ENCODE results near the gene DISP3.

The DISP3 gene

GRCh38 chr1:11448373-11449099 lies 30.4 kb upstream of the DISP3 start:
- Histone ChIP-seq H3K27me3 (ENCODE audit: low read depth) (peaks cover 31% of the 10 kb centered on the region), H3K4me3 (no peak overlapping the region), H3K4me1 (no peaks in the 10 kb centered on the region), H3K36me3 (replicated peaks) (no peaks in the 10 kb centered on the region), H3K9me3 (no peaks in the 10 kb centered on the region)
- in situ Hi-C loops (cut with MboI; ENCODE audit: low sequenced_read_pairs), result no loop called here
- DNase-seq (ENCODE audit: low spot score in 2 of 2), result no peak

DNA sequence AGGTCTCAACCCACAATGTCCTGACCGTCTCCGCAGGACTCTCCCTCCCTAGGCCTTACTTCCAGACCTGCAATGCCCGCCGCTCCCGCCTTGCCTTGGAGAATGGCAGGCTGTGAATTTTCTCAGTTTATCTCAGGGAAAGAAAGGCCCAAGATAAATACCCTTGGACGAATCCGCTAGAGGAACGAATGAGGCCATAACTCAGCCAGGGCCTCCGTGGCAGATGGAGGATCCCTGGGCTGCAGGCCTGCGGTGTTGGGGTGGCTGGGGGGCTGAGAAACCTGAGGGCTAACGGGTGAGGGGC lies 29.9 kb upstream of the DISP3 start:
- no peaks in the 10 kb centered on the region for H3K9me3 ChIP-seq
- peaks cover 30% of the 10 kb centered on the region for H3K27me3 ChIP-seq (ENCODE audit: low read depth)
- no peaks in the 10 kb centered on the region for H3K4me1 ChIP-seq
- no peak for DNase-seq (ENCODE audit: low spot score in 2 of 2)
- no peak overlapping the region for H3K4me3 ChIP-seq
- in situ Hi-C loops (cut with MboI; ENCODE audit: low sequenced_read_pairs), result no loop called here
- H3K36me3 ChIP-seq (replicated peaks), result no peaks in the 10 kb centered on the region

DNA sequence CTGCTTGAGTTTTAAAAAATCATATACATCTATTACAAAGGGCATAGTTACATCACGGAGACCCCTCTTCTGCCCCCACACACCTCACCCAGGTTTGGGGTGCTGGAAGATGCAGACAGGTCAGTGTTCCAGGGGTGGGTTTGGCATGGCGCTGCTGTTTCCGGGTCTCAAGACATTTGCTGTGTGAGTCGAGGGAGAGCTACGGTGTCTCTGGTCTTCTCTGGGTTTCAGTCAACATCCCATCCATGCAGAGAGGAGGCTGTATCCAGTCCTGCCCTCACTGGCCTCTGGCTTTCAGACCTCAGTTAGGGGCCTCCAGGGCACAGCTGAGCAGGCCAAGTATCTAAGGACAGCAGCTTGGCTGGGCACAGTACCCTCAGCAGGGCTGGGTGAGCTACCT lies 28.6 kb upstream of the DISP3 start:
- no peak overlapping the region for H3K4me3 ChIP-seq
- H3K4me1 ChIP-seq, result no peaks in the 10 kb centered on the region
- in situ Hi-C loops (cut with MboI; ENCODE audit: low sequenced_read_pairs), result no loop called here
- H3K9me3 ChIP-seq, result no peaks in the 10 kb centered on the region
- H3K27me3 ChIP-seq (ENCODE audit: low read depth), result peaks cover 32% of the 10 kb centered on the region
- DNase-seq (ENCODE audit: low spot score in 2 of 2), result no peak
- H3K36me3 ChIP-seq (replicated peaks), result no peaks in the 10 kb centered on the region

DNA sequence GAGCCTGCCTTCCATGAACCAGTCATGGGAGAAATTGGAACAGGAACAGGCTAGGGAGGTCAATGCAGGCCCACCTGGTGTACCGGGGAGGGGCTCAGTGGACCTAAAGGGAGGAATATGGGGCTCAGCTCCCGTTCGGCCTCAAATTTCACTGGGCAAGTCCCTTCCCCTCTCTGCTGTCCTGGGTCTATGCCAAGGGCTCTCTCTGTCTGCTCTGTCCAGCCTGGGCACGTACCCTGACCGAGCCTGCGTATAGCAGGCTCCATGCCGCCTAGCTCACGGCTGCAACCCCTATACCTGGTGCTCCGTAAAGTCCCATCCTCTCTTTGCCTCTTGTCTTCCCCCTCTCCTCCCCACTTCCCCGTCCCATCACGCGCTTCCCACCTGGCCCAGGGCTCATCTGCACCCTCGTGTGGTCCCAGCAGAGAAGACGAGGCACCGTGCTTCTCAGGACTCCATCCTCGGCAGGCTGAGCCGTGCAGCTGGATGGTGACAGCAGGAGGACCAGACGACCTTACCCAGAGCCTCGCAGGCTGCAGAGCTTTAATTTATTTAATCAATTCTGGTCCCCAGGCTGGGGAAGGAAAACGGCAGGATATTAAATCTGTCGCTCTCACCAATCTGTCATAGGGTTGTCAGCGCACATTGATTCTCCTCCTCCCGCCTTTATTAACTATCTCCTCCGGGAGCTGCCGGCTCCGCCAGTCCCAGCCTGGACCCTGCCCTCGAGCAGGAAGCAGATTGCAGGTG lies 25.0 kb upstream of the DISP3 start:
- H3K4me1 ChIP-seq, result no peaks in the 10 kb centered on the region
- H3K9me3 ChIP-seq, result no peaks in the 10 kb centered on the region
- DNase-seq (ENCODE audit: low spot score in 2 of 2), result no peak
- no peak overlapping the region for H3K4me3 ChIP-seq
- in situ Hi-C loops (cut with MboI; ENCODE audit: low sequenced_read_pairs), result no loop called here
- peaks cover 38% of the 10 kb centered on the region for H3K27me3 ChIP-seq (ENCODE audit: low read depth)
- H3K36me3 ChIP-seq (replicated peaks), result no peaks in the 10 kb centered on the region

- Histone ChIP-seq H3K27me3 (ENCODE audit: low read depth) (peaks cover 43% of the 10 kb centered on the region), H3K9me3 (no peaks in the 10 kb centered on the region), H3K36me3 (replicated peaks) (no peaks in the 10 kb centered on the region), H3K4me1 (no peaks in the 10 kb centered on the region), H3K4me3 (no peak overlapping the region)
- no peak for DNase-seq (ENCODE audit: low spot score in 2 of 2)
- in situ Hi-C loops (cut with MboI; ENCODE audit: low sequenced_read_pairs), result no loop called here
Measured at GRCh38 chr1:11455967-11456570, 22.9 kb upstream of the DISP3 start.

DNA sequence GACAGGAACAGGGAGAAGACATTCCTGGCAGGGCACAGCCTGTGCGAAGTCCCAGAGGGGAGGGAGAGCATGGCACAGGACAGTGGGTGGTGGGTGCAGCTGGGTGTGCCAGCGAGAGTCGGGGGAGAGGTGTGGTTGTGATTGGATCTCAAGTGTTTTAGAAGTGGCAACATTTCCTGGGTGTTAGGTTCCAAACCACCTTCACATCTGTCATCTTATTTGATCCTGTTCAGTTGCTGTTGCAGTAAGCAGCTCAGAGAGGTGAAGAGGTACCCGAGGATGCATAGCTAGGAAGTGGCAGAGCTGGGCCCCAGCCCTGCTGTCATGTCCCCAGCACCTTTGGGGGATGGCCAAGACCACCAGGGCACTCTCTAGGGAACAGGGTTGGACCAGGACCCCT lies 22.0 kb upstream of the DISP3 start:
- Histone ChIP-seq H3K4me1 (no peaks in the 10 kb centered on the region), H3K9me3 (no peaks in the 10 kb centered on the region), H3K27me3 (ENCODE audit: low read depth) (peaks cover 43% of the 10 kb centered on the region), H3K36me3 (replicated peaks) (no peaks in the 10 kb centered on the region), H3K4me3 (no peak overlapping the region)
- in situ Hi-C loops (cut with MboI; ENCODE audit: low sequenced_read_pairs), result no loop called here
- DNase-seq (ENCODE audit: low spot score in 2 of 2), result no peak

DNA sequence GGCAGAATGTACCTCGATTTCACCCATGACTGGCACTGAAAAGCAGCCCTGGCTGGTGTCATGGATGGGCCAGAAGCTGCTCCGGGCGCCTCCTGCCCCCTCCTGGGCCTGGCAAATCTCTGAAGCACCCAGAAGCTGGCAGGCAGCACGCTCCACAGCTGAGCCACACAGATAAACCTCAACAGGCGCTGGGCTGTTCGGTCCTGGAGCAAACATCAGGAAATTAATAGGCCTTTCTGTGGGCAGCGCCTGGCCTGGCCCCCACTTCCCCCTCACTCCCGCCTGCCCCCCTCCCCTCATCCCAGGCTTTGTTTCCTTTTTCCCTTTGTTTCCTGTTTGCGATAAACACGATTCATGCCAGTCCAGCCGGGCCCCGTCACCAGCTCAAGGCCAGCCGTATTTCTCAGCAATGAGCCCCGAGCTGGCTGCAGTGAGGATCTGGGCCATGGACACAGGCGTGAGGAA lies 20.1 kb upstream of the DISP3 start:
- Histone ChIP-seq H3K27me3 (ENCODE audit: low read depth) (peaks cover 46% of the 10 kb centered on the region), H3K4me1 (no peaks in the 10 kb centered on the region), H3K9me3 (no peaks in the 10 kb centered on the region), H3K4me3 (no peak overlapping the region), H3K36me3 (replicated peaks) (no peaks in the 10 kb centered on the region)
- in situ Hi-C loops (cut with MboI; ENCODE audit: low sequenced_read_pairs), result no loop called here
- no peak for DNase-seq (ENCODE audit: low spot score in 2 of 2)

DNA sequence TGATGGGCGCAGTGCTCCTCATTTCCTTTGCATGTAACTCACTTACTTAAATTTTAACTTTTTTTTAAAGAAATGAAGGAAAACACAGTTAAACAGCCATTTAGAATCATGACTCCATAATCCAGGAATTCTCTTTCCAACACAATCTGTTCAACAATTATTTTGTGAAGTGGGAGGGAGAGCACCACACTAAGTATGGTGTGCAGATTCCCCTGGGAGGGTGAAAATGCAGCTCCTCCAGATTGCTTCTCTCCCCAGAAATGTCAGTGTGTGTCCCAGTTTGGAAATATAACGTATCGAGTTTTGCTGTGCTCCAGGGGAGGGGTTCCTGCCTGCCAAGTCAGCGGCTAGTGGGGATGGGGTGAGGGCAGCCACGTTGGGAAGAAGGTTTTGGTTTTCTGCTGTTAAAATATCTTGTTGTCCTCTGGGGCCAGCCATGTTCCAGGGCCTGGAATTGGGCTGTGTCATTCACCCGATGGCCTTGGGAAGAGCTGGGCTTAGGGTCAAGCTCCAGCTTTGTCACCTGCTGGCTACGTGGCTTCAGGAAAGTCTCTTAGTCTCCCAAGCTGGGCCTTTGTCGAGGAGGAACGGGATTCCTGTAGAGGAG lies 17.3 kb upstream of the DISP3 start:
- no peaks in the 10 kb centered on the region for H3K36me3 ChIP-seq (replicated peaks)
- peaks cover 43% of the 10 kb centered on the region for H3K27me3 ChIP-seq (ENCODE audit: low read depth)
- in situ Hi-C loops (cut with MboI; ENCODE audit: low sequenced_read_pairs), result no loop called here
- no peak overlapping the region for H3K4me3 ChIP-seq
- no peaks in the 10 kb centered on the region for H3K4me1 ChIP-seq
- DNase-seq (ENCODE audit: low spot score in 2 of 2), result no peak
- H3K9me3 ChIP-seq, result no peaks in the 10 kb centered on the region

- DNase-seq (ENCODE audit: low spot score in 2 of 2), result no peak
- Histone ChIP-seq H3K4me3 (no peak overlapping the region), H3K9me3 (no peaks in the 10 kb centered on the region), H3K4me1 (no peaks in the 10 kb centered on the region), H3K27me3 (ENCODE audit: low read depth) (peaks cover 39% of the 10 kb centered on the region), H3K36me3 (replicated peaks) (no peaks in the 10 kb centered on the region)
- in situ Hi-C loops (cut with MboI; ENCODE audit: low sequenced_read_pairs), result no loop called here
Measured at GRCh38 chr1:11462224-11462923, 16.6 kb upstream of the DISP3 start.

DNA sequence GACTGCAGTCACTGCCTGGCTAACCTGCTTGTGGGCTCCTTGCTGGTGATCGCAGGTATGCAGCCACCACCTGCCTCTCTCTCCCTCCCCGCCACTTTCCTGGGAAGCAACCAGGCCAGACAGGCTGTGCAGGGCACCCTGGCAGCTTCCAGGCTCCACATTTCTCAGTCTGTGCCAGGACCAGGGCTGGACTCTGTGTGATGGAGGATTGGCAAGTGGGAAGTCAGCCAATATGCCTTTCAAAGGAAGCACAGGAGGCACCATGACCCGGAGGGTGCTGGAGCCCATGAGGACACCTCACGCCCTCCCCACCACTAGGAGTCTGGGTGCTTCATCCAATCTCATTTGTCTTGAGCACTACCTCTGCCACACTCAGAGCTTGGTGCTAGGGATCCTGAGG lies 15.8 kb upstream of the DISP3 start:
- Histone ChIP-seq H3K36me3 (replicated peaks) (no peaks in the 10 kb centered on the region), H3K4me3 (no peak overlapping the region), H3K27me3 (ENCODE audit: low read depth) (peaks cover 34% of the 10 kb centered on the region), H3K9me3 (no peaks in the 10 kb centered on the region), H3K4me1 (no peaks in the 10 kb centered on the region)
- DNase-seq (ENCODE audit: low spot score in 2 of 2), result no peak
- in situ Hi-C loops (cut with MboI; ENCODE audit: low sequenced_read_pairs), result no loop called here

GRCh38 chr1:11465307-11465706 lies 13.6 kb upstream of the DISP3 start:
- no peaks in the 10 kb centered on the region for H3K9me3 ChIP-seq
- H3K27me3 ChIP-seq (ENCODE audit: low read depth), result peaks cover 17% of the 10 kb centered on the region
- in situ Hi-C loops (cut with MboI; ENCODE audit: low sequenced_read_pairs), result no loop called here
- no peak for DNase-seq (ENCODE audit: low spot score in 2 of 2)
- no peaks in the 10 kb centered on the region for H3K36me3 ChIP-seq (replicated peaks)
- no peaks in the 10 kb centered on the region for H3K4me1 ChIP-seq
- no peak overlapping the region for H3K4me3 ChIP-seq

- Histone ChIP-seq H3K36me3 (replicated peaks) (no peaks in the 10 kb centered on the region), H3K4me3 (no peak overlapping the region), H3K9me3 (no peaks in the 10 kb centered on the region), H3K27me3 (ENCODE audit: low read depth) (peaks cover 13% of the 10 kb centered on the region), H3K4me1 (no peaks in the 10 kb centered on the region)
- no peak for DNase-seq (ENCODE audit: low spot score in 2 of 2)
- in situ Hi-C loops (cut with MboI; ENCODE audit: low sequenced_read_pairs), result no loop called here
Measured at GRCh38 chr1:11466416-11466815, 12.5 kb upstream of the DISP3 start.

- DNase-seq (ENCODE audit: low spot score in 2 of 2), result no peak
- no peak overlapping the region for H3K4me3 ChIP-seq
- H3K9me3 ChIP-seq, result no peaks in the 10 kb centered on the region
- in situ Hi-C loops (cut with MboI; ENCODE audit: low sequenced_read_pairs), result no loop called here
- H3K36me3 ChIP-seq (replicated peaks), result no peaks in the 10 kb centered on the region
- H3K4me1 ChIP-seq, result no peaks in the 10 kb centered on the region
- peaks cover 4% of the 10 kb centered on the region; the same call in 1 of the 2 replicates for H3K27me3 ChIP-seq (ENCODE audit: low read depth)
Measured at GRCh38 chr1:11468878-11469277, 10.1 kb upstream of the DISP3 start.
